Upper lobe of right lung (tissue), 1 donor: ENCODE data around the gene ZFP1. TPM values are rescaled to one million over a fixed set of nuclear protein-coding genes. Genes with fewer than 3 reads are reported as not detected.
A peak's percentile ranks its signal among the peaks of the same experiment; 100 is the strongest.

ENCODE experiments used
- ATAC-seq: fragments of 200-7000 bp; cut with Tn5 transposase; one replicate; pipeline ENCODE4 v1.9.1; 2020; ENCODE audit warnings: mild to moderate bottlenecking, moderate library complexity
- DNase-seq: peaks from one replicate; pipeline ENCODE4 v3.0.0-alpha.2; 2020
- H3K27ac ChIP-seq: fragments of 200-600 bp; one replicate; pipeline ENCODE4 v1.8.0; 2022
- H3K27me3 ChIP-seq: fragments of 200-600 bp; one replicate; pipeline ENCODE4 v1.8.0; 2022; ENCODE audit warnings: mild to moderate bottlenecking
- H3K36me3 ChIP-seq: fragments of 200-600 bp; one replicate; pipeline ENCODE4 v1.8.0; 2022
- H3K4me1 ChIP-seq: fragments of 200-600 bp; one replicate; pipeline ENCODE4 v1.8.0; 2022
- H3K4me3 ChIP-seq: fragments of 200-600 bp; one replicate; pipeline ENCODE4 v1.8.0; 2022; ENCODE audit warnings: mild to moderate bottlenecking
- H3K9me3 ChIP-seq: fragments of 200-600 bp; one replicate; pipeline ENCODE4 v1.8.0; 2022
- CTCF ChIP-seq: fragments of 200-600 bp; IDR thresholded peaks from one replicate; pipeline ENCODE4 v1.8.0; 2022; ENCODE audit warnings: antibody characterized with exemption
- intact Hi-C: fragments of 100-400 bp; cut with DNase I; formaldehyde crosslinking; loops from one replicate; pipeline ENCODE4 v1.11.0; 2022
- total RNA-seq: library from RNA; stranded (reverse); fragmentation: NEBNext Ultra II Directional; extraction: Animal tissue kit (Norgen Biotek cat#: 25700); gene quantifications from one replicate; pipeline ENCODE4 v1.2.1, GENCODE V29; 2021
- donor health status: DM: no; HTN: yes; CAD: no; lungs with severe emphysema.

The ZFP1 gene
- total RNA-seq, 1 donor from 2014 or later, result 9.8 TPM

GRCh38 chr16:75107505-75107904, 40.8 kb upstream of the ZFP1 start:
- intact Hi-C loops, result no loop called here
- no peak for TF ChIP-seq CTCF
- Histone ChIP-seq H3K4me1 (peaks cover 62% of the 10 kb centered on the region), H3K36me3 (no peaks in the 10 kb centered on the region), H3K9me3 (no peaks in the 10 kb centered on the region), H3K27ac (no peak overlapping the region), H3K4me3 (no peak overlapping the region), H3K27me3 (no peaks in the 10 kb centered on the region)
- ATAC-seq, result no peak
- peak; percentile 49 for DNase-seq

- peak; percentile 67 for ATAC-seq
- peak overlapping the region; percentile 74 for H3K27ac ChIP-seq
- intact Hi-C loops, result no loop called here
- H3K4me1 ChIP-seq, result peaks cover 65% of the 10 kb centered on the region
- peak; percentile 95 for DNase-seq
- no peaks in the 10 kb centered on the region for H3K27me3 ChIP-seq
- TF ChIP-seq CTCF, result no peak
- no peaks in the 10 kb centered on the region for H3K36me3 ChIP-seq
- H3K4me3 ChIP-seq, result no peak overlapping the region
- H3K9me3 ChIP-seq, result no peaks in the 10 kb centered on the region
These were observed 39.3 kb upstream of the ZFP1 start for GRCh38 chr16:75108792-75109731.

- DNase-seq, result peak; percentile 61
- H3K9me3 ChIP-seq, result no peaks in the 10 kb centered on the region
- no peak overlapping the region for H3K4me3 ChIP-seq
- H3K36me3 ChIP-seq, result no peaks in the 10 kb centered on the region
- no peak for ATAC-seq
- intact Hi-C loops, result loop anchor here (5.0 kb wide), 1 partner anchor 112 kb away; the partner anchor contains the start of gene ZNRF1
- no peak for TF ChIP-seq CTCF
- peak overlapping the region; percentile 74 for H3K27ac ChIP-seq
- no peaks in the 10 kb centered on the region for H3K27me3 ChIP-seq
- H3K4me1 ChIP-seq, result peaks cover 59% of the 10 kb centered on the region
These were observed 38.5 kb upstream of the ZFP1 start for GRCh38 chr16:75109732-75110243.

- Histone ChIP-seq H3K9me3 (no peaks in the 10 kb centered on the region), H3K4me1 (peaks cover 54% of the 10 kb centered on the region), H3K27ac (peak overlapping the region; percentile 74), H3K36me3 (no peaks in the 10 kb centered on the region), H3K4me3 (peak overlapping the region; percentile 15), H3K27me3 (no peaks in the 10 kb centered on the region)
- TF ChIP-seq CTCF, result peak; percentile 91
- DNase-seq, result peak; percentile 92
- intact Hi-C loops, result loop anchor here (5.0 kb wide), 1 partner anchor 114 kb away; the partner anchor contains the start of gene ZNRF1
- peak; percentile 87 for ATAC-seq
These were observed 37.4 kb upstream of the ZFP1 start for GRCh38 chr16:75110637-75111513.

- Histone ChIP-seq H3K27me3 (no peaks in the 10 kb centered on the region), H3K9me3 (no peaks in the 10 kb centered on the region), H3K4me1 (peaks cover 50% of the 10 kb centered on the region), H3K27ac (peak overlapping the region; percentile 74), H3K36me3 (no peaks in the 10 kb centered on the region), H3K4me3 (no peak overlapping the region)
- no peak for TF ChIP-seq CTCF
- intact Hi-C loops, result loop anchor here (5.0 kb wide), 1 partner anchor 114 kb away; the partner anchor contains the start of gene ZNRF1
- DNase-seq (no peak), ATAC-seq (no peak)
These were observed 36.8 kb upstream of the ZFP1 start for GRCh38 chr16:75111514-75111940.
